Fibroblast of villous mesenchyme (primary cell): ENCODE results near the gene TEX10. TPM values are rescaled to one million over a fixed set of nuclear protein-coding genes. Genes with fewer than 3 reads are reported as not detected.
"Not testable (repeated sequence)": the region's sequence is repeated elsewhere in the genome, so short reads cannot be mapped to it uniquely, and the experiment has no call there.

Source experiments
- DNase-seq: peaks from one replicate; pipeline ENCODE4 v3.0.0-alpha.2; 2010; ENCODE audit warnings: low read depth
- H3K4me3 ChIP-seq: 2 replicates; pipeline ENCODE4 v1.5.1; 2011; ENCODE audit warnings: low read depth, mild to moderate bottlenecking, low read length
- CTCF ChIP-seq: IDR thresholded peaks from 2 replicates; pipeline ENCODE4 v1.5.1; 2012; ENCODE audit warnings: low read depth, mild to moderate bottlenecking, low read length; ENCODE audit not compliant: insufficient read depth
- total RNA-seq: library from RNA; depleted of rRNA; stranded (reverse); fragments of >200 nt; gene quantifications from 2 replicates; pipeline ENCODE4 v1.2.3, GENCODE V29; 2012

Gene TEX10
- total RNA-seq, 1 donor, result 39.3 TPM

GRCh38 chr9:100351508-100351907 lies 1.2 kb downstream of the TEX10 start:
- DNase-seq, result no peak
- TF ChIP-seq CTCF, result no peak
- H3K4me3 ChIP-seq, result peak overlapping the region; percentile 95

- no peak for TF ChIP-seq CTCF
- peak; percentile 16 for DNase-seq
- H3K4me3 ChIP-seq, result no peak overlapping the region
Observed at GRCh38 chr9:100350188-100350587, 2.6 kb downstream of the TEX10 start.

GRCh38 chr9:100346836-100347235 lies 5.9 kb downstream of the TEX10 start:
- no peak overlapping the region for H3K4me3 ChIP-seq
- DNase-seq, result peak; percentile 60
- TF ChIP-seq CTCF, result no peak

GRCh38 chr9:100341889-100342288 lies 10.9 kb downstream of the TEX10 start:
- DNase-seq, result no peak
- TF ChIP-seq CTCF, result no peak
- no peak overlapping the region for H3K4me3 ChIP-seq

GRCh38 chr9:100340224-100340623 lies 12.5 kb downstream of the TEX10 start:
- H3K4me3 ChIP-seq, result no peak overlapping the region
- no peak for TF ChIP-seq CTCF
- DNase-seq, result no peak

GRCh38 chr9:100338736-100339135 lies 14.0 kb downstream of the TEX10 start:
- not testable (repeated sequence) for H3K4me3 ChIP-seq, DNase-seq

- no peak overlapping the region for H3K4me3 ChIP-seq
- peak; percentile 67 for DNase-seq
Observed at GRCh38 chr9:100324594-100325200, 28.0 kb downstream of the TEX10 start.

More at GRCh38 chr9:100324594-100325200, 28.0 kb downstream of the TEX10 start:
- peak; percentile 51 for TF ChIP-seq CTCF
